Progenitor cell of endocrine pancreas (in vitro differentiated cells): ENCODE data around the gene KBTBD4. TPM values are rescaled to one million over a fixed set of nuclear protein-coding genes. Genes with fewer than 3 reads are reported as not detected.

Experiments used
- DNase-seq: peaks from one replicate; pipeline ENCODE4 v3.0.0; 2021; ENCODE audit warnings: low spot score; ENCODE audit not compliant: unreplicated experiment
- H3K27ac Mint-ChIP-seq: 2 replicates; pipeline ENCODE4 v1.8.0; 2021; ENCODE audit warnings: mild to moderate bottlenecking, moderate library complexity, mixed read lengths
- H3K27me3 Mint-ChIP-seq: 2 replicates; pipeline ENCODE4 v1.8.0; 2021; ENCODE audit warnings: mixed read lengths
- H3K36me3 Mint-ChIP-seq: 2 replicates; pipeline ENCODE4 v1.8.0; 2022; ENCODE audit warnings: mixed read lengths; ENCODE audit not compliant: insufficient read depth
- H3K4me1 Mint-ChIP-seq: 2 replicates; pipeline ENCODE4 v1.8.0; 2021; ENCODE audit warnings: low read depth, mixed read lengths
- H3K4me3 Mint-ChIP-seq: 2 replicates; pipeline ENCODE4 v1.8.0; 2021; ENCODE audit warnings: low read depth, mild to moderate bottlenecking, moderate library complexity, mixed read lengths
- H3K9me3 Mint-ChIP-seq: 2 replicates; pipeline ENCODE4 v1.8.0; 2021; ENCODE audit warnings: low read depth, mixed read lengths
- total RNA-seq: library from RNA; stranded (reverse); gene quantifications from 2 replicates; pipeline ENCODE4 v1.2.1, GENCODE V29; 2021
- TF ChIP-seq, protein P1 (sequence below): fragments of 200-600 bp; sonication (generic); IDR thresholded peaks from one replicate; pipeline ENCODE4 v1.5.0; 2021; ENCODE audit warnings: antibody characterized with exemption, mild to moderate bottlenecking; ENCODE audit not compliant: unreplicated experiment

The KBTBD4 gene
- total RNA-seq, 1 donor from 2014 or later, result 18.1 TPM

DNA sequence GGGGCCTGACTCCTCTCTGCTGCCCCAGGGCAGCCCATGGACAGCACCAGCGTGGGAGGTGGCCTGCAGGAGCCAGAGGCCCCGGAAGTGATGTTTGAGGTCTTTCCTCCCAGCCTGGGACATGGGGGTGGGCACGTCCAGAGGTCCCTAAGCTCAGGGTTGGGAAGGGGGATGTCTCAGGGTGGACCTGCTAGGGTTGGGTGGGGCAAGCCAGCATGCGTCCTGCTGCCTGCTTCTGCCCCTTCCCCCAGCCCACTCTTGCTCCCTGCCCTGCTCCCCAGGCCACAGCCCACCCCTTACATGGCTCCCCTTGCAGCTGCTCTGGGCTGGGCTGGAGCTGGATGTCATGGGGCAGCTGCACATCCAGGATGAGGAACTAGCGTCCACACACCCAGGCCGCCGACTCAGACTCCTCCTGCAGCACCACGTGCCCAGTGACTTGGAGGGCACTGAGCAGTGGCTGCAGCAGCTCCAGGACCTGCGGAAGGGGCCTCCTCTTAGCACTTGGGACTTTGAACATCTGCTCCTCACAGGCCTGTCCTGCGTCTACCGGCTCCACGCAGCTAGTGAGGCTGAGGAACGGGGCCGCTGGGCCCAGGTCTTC lies 9.1 kb upstream of the KBTBD4 start:
- Mint-ChIP-seq H3K36me3 (peaks cover 7% of the 10 kb centered on the region), H3K9me3 (no peaks in the 10 kb centered on the region), H3K27ac (no peak overlapping the region), H3K4me3 (no peak overlapping the region), H3K27me3 (peaks cover 12% of the 10 kb centered on the region), H3K4me1 (no peaks in the 10 kb centered on the region)
- DNase-seq, result no peak
- TF ChIP-seq, protein P1, sequence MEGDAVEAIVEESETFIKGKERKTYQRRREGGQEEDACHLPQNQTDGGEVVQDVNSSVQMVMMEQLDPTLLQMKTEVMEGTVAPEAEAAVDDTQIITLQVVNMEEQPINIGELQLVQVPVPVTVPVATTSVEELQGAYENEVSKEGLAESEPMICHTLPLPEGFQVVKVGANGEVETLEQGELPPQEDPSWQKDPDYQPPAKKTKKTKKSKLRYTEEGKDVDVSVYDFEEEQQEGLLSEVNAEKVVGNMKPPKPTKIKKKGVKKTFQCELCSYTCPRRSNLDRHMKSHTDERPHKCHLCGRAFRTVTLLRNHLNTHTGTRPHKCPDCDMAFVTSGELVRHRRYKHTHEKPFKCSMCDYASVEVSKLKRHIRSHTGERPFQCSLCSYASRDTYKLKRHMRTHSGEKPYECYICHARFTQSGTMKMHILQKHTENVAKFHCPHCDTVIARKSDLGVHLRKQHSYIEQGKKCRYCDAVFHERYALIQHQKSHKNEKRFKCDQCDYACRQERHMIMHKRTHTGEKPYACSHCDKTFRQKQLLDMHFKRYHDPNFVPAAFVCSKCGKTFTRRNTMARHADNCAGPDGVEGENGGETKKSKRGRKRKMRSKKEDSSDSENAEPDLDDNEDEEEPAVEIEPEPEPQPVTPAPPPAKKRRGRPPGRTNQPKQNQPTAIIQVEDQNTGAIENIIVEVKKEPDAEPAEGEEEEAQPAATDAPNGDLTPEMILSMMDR, result no peak

DNA sequence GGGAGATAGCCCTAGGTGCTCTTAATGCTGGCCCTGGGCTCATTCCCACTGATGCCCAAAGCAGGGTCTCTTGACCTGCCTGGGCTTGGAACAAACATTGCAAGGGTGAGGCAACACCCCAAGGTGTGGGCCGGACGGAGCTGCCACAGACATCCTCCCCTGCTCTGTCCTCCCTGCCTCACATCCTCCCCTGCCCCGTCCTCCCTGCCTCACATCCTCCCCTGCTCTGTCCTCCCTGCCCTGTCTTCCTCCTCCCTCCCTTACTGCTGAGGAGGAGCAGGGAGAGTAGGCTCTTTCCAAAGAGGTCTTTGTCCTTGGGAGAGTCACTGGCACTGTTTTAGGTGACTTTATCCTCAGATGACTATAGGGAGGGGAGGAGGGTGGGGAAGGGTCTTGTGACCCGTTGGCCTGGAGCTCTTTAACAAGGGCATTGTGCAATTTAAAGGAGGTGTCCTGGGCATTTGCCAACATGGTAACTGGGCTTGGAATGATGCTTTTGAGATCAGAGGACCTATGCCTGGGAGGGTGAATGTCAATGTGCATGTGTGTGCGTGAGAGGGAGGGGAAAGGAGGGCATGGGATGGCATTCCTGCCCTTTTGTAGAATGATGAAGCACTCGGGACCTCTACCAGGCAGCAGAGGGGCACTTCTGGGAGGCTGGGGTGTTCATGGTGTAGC lies 8.4 kb upstream of the KBTBD4 start:
- peaks cover 5% of the 10 kb centered on the region for H3K27me3 Mint-ChIP-seq
- peaks cover 10% of the 10 kb centered on the region for H3K36me3 Mint-ChIP-seq
- no peak for DNase-seq
- no peak overlapping the region for H3K4me3 Mint-ChIP-seq
- H3K27ac Mint-ChIP-seq, result no peak overlapping the region
- no peaks in the 10 kb centered on the region for H3K4me1 Mint-ChIP-seq
- no peaks in the 10 kb centered on the region for H3K9me3 Mint-ChIP-seq
- TF ChIP-seq, protein P1, result no peak

DNA sequence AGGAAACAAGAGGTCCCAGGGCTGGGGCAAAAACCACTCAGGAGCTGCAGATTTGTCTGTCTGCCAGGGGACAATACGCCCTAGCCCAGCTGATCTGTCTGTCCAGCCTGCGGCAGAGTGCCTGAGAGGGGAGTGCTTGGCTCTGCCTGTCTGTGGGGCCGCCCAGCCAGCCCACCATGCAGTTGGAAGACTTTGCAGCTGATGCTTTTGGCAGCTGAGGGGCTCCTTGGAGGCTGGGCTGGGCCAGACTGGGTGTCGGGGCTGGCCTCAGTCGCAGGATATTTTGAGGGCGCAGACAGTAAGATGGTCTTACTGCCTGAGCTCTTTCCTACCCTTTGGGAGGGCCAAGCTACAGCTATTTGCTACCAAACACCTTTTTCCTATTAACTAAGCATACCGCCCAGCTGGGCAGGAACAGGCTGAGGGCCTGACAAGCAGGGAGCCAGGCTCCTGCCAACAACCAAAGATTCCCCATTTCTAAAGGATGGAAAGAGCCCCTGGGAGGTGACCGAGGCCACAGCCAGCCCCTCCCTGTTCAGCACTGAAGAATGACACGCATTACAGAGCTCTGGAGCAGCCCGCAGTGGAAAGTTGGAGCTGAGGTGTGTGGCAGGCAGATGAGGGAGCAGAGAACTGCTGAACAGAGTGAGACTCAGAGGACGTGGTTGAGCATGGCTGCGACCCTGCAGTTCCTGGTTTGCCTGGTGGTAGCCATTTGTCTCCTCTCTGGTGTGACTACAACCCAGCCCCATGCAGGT lies 7.5 kb upstream of the KBTBD4 start, which contains the start of gene FAM180B:
Gene FAM180B, plus strand, starts transcription at position 581 of the 758 bp plus-strand sequence. Its CDS starts 91 bp downstream, at position 672.
- H3K4me3 Mint-ChIP-seq, result no peak within 1 kb of the TSS
- no peak for DNase-seq
- H3K4me1 Mint-ChIP-seq, result no peaks in the 10 kb centered on the region
- peaks cover 12% of the 10 kb centered on the region for H3K36me3 Mint-ChIP-seq
- H3K27ac Mint-ChIP-seq, result no peak within 1 kb of the TSS
- H3K27me3 Mint-ChIP-seq, result no peaks in the 10 kb centered on the region
- TF ChIP-seq, protein P1, result no peak
- no peaks in the 10 kb centered on the region for H3K9me3 Mint-ChIP-seq

DNA sequence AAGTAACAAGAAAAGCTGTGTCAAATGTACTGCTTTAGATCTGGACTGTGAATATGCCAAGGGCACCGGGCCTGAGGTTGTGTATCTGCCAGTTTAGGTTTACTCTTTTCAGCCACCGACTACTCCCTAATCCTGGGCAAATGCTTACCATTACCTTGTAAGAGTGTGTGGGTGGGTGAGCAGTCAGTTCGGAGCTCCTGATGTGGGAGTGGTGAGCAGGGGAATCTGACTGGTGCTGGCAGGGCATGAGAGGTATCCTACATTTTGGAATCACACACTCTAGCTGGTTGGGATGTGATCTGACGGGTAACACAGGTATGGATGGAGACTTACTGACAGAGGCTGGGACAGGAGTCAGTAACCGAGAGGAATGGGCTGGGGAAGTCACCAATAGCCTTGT lies 5.1 kb upstream of the KBTBD4 start:
- H3K4me1 Mint-ChIP-seq, result peaks cover 7% of the 10 kb centered on the region
- TF ChIP-seq, protein P1, result no peak
- no peak overlapping the region for H3K27ac Mint-ChIP-seq
- no peak overlapping the region for H3K4me3 Mint-ChIP-seq
- peaks cover 12% of the 10 kb centered on the region for H3K36me3 Mint-ChIP-seq
- no peaks in the 10 kb centered on the region for H3K9me3 Mint-ChIP-seq
- DNase-seq, result no peak
- no peaks in the 10 kb centered on the region for H3K27me3 Mint-ChIP-seq

DNA sequence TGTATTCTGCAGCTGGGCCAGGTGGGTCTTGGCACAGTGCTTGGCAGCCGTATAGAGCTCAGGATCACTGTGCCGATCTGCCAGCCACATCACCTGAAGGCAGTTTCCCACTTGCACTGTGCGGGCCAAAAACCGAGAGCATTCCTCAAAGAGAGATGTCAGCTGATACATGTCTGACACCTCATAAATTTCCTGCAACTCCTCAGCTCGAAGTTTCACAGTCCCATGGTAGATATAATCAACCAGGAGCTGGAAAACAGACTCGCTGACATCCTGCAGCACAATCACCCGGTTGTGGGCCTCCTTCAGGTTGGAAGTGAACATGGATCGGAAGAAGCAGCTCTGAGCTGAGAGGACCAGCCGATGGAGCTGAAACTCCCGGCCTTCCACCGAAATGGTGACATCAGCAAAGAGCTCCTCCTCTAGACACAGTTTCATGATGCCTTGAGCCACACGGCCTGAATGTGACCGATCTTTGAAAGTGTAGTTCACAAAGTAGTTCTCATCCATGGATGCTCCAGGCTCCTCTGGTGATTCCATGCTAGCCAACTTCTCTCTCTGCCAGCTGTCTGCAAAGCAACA lies 1.2 kb downstream of the KBTBD4 start:
- Mint-ChIP-seq H3K27ac (peak overlapping the region; percentile 99), H3K36me3 (peaks cover 20% of the 10 kb centered on the region), H3K9me3 (no peaks in the 10 kb centered on the region), H3K27me3 (no peaks in the 10 kb centered on the region), H3K4me1 (peaks cover 16% of the 10 kb centered on the region), H3K4me3 (peak overlapping the region; percentile 100)
- no peak for DNase-seq
- TF ChIP-seq, protein P1, result no peak
